GM21390 (cell line): ENCODE results near the gene DHODH.

ENCODE experiments used
- ATAC-seq: cut with Tn5 transposase; IDR thresholded peaks from one replicate; pipeline ENCODE4 v1.9.1; 2021; ENCODE audit not compliant: unreplicated experiment

Gene DHODH

DNA sequence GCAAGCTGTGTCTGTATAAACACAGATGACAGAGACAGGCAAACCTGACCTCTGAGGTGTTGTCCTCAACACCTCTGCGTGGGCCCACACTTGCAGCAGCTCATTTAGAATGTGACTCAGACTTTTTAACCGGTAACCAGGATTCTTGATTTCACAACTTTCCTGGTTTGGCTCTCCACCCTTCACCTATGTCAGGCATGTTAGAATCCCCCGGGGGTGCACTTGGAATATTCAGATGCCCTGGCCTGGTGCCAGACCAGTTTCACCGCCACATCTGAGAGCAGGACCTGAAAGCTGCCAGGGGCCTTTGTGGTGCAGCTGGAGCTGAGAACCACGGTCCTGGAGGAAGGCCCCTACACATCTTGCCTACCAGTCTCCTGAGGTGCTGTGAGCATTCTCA lies 4.8 kb downstream of the DHODH start:
- ATAC-seq = no peak

GRCh38 chr16:72013888-72014581 lies 5.5 kb downstream of the DHODH start:
- no peak for ATAC-seq

DNA sequence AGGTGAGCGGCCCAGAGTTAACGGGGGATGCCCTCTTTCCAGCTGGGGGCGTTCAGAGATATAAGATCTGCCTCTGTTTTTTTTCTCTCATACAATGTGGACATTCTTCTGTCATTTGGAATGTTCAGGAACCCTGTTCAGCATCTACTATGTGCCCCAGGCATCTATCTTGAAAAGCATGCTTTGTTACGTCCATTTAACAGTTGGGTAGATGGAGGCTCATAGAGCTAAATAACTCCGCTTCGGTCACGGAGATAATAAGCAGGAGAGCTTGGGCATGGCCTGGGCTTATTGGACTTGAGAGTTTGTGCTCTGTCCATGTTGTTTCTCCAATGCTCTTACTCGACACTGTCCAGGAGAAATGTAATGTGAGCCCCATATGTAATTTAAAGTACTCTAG lies 6.1 kb downstream of the DHODH start:
- no peak for ATAC-seq

DNA sequence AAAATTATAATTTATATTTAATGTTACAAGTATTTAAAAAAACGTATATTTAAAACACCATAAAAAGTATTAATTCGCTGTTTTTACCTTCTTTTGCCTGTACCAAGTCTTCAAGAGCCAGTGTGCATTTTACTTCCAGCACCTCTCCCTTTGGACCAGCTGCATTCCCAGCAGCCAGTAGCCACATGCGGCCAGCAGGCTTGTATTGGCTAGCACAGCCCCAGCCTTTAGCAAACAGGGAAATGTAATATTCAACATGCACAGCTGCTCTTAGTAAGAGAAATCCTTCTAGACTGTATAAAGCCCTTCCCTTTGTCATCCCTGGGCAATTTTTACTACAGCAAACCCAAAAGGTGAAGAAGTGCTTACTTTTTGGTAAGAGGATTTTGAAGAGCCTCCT lies 6.6 kb downstream of the DHODH start:
- ATAC-seq = no peak

- ATAC-seq = no peak
Measured at GRCh38 chr16:72018470-72018869, 9.9 kb downstream of the DHODH start.

DNA sequence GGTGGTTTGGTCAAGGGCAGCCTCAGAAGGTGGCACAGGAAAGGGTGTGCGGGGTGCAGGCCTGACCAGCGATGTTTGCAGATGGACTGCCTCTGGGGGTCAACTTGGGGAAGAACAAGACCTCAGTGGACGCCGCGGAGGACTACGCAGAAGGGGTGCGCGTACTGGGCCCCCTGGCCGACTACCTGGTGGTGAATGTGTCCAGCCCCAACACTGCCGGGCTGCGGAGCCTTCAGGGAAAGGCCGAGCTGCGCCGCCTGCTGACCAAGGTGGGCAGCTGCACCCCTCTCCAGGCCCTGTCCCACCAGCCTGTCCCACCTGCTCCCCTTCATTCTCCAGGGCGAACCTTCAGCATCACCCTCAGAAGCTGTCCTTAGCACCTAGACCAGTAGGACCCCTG lies 12.5 kb downstream of the DHODH start:
- no peak for ATAC-seq

DNA sequence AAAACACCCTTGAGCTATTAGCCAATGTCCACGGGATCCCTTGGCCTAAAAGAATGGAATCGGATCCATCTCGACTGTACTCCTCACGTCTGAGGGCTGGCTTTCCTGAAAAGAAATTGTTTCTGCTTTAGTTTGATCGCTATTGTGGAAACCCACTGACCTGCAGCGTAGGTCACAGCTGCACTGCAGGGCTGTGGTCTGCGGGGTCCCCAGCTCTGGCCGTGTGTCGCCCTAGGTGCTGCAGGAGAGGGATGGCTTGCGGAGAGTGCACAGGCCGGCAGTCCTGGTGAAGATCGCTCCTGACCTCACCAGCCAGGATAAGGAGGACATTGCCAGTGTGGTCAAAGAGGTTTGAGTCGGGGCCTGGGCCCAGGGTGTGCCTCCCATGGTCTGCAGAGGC lies 13.6 kb downstream of the DHODH start:
- no peak for ATAC-seq

DNA sequence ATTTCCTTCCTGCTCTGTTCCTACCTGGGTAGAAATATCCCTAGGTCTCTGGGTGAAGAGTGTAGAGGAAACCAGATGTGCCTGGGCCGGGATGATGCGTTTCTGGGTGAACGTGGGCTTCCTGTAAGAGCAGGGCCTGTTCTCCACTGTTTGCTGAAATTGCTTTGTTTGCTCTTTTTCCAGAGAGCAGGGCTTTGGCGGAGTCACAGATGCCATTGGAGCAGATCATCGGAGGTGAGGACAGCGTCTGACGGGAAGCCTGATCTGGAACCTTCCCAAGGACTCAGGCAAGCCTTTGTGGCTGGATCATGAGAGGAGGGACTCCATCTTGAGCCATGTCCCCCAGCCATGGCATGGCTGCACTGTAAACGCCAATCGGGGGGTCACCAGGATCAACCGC lies 15.4 kb downstream of the DHODH start:
- no peak for ATAC-seq

- ATAC-seq = no peak
Measured at GRCh38 chr16:72024862-72025382, 16.4 kb downstream of the DHODH start.

- no peak for ATAC-seq
Measured at GRCh38 chr16:72025404-72026114, 17.0 kb downstream of the DHODH start.

- ATAC-seq = no peak
Measured at GRCh38 chr16:72027669-72028378, 19.3 kb downstream of the DHODH start.

DNA sequence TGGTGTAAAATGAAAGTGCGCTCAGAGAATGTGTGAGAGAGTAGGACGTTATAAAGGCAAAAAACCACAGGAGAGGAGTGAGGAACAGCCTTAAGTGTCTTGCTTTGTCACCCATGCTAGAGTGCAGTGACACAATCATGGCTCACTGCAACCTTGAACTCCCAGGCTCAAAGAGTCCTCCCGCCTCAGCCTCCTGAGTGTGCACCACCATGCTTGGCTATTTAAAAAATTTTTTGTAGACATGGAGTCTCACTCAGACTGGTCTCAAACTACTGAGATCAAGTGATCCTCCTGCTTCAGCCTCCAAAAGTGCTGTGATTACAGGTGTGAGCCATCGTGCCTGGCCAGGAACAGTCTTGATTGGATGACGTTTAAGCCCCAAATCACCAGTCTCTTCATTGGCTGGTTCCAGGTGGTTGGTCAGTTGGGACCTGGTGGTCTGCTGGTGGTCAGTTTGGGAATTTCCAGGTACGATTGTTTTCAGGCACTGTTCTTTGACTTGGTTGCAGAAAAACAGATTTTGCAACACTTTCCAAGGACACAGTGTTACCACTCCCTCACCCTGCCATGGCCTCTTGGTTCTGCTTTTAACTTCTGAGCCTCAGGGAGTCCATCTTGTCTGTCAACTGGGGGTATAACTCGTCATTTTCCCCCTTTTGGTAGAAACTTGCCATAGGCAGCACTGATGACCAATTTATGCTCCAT lies 21.2 kb downstream of the DHODH start:
- ATAC-seq = no peak

GRCh38 chr16:72033437-72033836 lies 24.9 kb downstream of the DHODH start:
- ATAC-seq = no peak

DNA sequence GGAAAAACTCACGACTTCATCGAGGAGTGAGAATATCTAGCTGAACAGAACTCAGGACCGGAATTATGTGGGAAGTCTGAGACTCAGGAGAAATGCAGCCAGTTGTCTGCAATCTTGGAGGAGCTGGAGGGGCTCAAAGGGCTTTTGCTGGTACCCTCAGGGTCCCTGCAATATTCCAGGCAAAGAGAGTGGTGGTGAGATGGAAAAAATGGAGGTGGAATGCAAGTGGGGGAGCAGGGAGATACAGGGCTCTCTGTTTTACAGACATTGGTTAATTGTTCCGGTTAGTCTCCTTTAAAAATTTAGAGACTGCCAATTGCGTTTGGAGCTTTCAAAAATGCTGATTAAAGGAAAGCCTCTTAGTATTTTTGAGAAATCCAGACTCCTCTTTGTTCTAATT lies 27.6 kb downstream of the DHODH start:
- no peak for ATAC-seq

DNA sequence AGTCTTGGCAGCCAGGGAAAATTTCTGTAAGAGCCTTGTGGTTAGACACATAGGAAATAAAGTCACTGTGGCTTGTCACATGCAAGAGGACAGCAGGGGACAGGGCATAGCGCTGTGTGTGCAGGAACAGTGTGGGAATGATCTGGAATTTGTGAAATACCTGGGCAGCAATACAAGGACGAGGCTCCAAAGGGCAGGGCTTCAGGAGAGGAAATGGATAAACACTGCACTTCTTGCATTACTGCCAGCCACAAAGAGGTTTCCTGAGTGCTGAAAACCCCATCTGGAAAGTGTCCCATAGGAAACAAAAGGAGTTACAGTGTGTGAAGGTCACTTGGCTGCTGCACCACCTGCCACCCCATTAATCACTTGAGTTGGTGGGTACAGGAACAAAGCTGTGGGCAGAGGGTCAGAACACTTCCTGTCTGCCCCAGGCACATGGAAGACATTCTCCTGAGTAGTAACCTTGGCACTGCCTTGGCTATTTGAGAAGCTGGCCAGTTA lies 33.7 kb downstream of the DHODH start:
- ATAC-seq = no peak

DNA sequence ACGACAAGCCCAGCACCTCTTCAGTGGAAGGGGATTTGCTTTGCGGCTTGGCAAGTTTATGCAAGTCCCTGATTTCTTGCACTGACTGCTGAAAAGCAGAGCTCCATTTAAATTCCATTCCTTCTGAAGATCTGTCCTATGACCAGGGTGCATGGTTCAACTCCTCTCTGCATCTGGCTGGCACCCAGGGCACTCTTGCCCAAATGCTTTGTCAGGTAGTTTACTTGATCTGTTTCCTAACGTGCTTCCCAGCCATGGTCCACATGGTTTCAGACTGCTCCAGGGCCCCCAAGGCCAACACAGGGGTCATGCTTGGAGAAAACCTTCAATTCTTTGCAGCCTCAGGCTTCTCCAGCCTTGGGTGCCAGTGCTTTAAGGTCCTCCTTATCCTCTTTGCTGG lies 34.5 kb downstream of the DHODH start:
- ATAC-seq = no peak

DNA sequence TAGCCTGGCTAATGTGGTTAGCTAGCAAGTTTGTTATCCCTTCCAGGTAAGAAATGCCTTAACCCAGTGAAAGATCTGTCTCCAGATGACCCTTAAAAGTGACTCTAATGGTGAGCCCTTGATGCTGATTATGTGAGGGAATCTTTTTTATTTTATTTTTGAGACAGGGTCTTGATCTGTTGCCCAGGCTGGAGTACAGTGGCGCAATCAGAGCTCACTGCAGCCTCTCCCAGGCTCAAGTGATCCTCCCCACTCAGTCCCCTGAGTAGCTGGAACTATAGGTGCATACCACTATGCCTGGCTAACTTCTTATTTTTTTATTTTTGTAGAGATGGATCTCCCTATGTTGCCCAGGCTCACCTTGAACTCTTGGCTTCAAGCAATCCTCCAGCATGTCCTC lies 35.0 kb downstream of the DHODH start:
- ATAC-seq = no peak

- ATAC-seq = no peak
Measured at GRCh38 chr16:72044296-72044695, 35.8 kb downstream of the DHODH start.

DNA sequence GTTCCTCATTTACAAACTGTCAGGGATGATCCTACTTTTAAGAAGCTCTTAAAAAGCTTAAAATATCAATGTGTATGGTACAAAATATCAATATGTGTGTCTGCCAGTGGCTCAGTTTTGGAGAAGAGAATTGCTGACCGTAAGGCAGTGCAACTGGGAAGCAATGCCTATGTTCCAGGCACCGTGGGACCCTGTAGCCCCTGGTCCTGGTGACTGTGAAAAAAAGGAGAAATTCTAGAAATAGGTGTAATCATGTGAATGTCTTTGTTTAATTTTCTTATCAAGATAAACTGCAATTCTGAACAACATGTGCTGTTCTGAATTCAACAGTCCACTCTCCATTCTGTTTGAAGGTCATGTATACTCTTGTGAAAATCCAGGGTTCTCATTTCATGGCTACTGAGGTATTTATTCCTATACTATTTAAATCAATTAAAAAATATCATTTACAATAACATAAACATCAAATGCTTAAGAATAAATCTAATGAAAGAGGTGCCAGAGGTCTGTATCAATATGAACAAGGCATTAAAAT lies 36.3 kb downstream of the DHODH start:
- ATAC-seq = no peak

GRCh38 chr16:72049110-72049509 lies 40.6 kb downstream of the DHODH start:
- no peak for ATAC-seq
